K562 (cell line): ENCODE measurements around the gene NRTN. TPM values are rescaled to one million over a fixed set of nuclear protein-coding genes. Genes with fewer than 3 reads are reported as not detected.

Experiments used
- ARNT ChIP-seq, 2 experiments: fragments of 450-650 bp; IDR thresholded peaks; 2 replicates each; pipeline ENCODE4 v1.6.1; 2016; ENCODE audit warnings: mild to moderate bottlenecking in 1 of 2
- CREB1 ChIP-seq, 2 experiments: sonication (generic) in 1 of 2; formaldehyde crosslinking in 1 of 2; IDR thresholded peaks; 2 replicates each; pipeline versions ENCODE4 v1.6.1 to v1.8.0; 2012 to 2022; ENCODE audit warnings: inconsistent platforms in 1 of 2, mild to moderate bottlenecking in 1 of 2, missing genetic modification reagents in 1 of 2, moderate library complexity in 1 of 2
- CREM ChIP-seq: IDR thresholded peaks from 2 replicates; pipeline ENCODE4 v1.6.1; 2014; ENCODE audit warnings: antibody characterized with exemption, low read depth
- E2F3 ChIP-seq: fragments of 250-450 bp; sonication (Bioruptor Pico); IDR thresholded peaks from 2 replicates; pipeline ENCODE4 v1.4.0; 2020; ENCODE audit warnings: mild to moderate bottlenecking
- ELF1 ChIP-seq: fragments of 200-800 bp; sonication (Bioruptor generic); IDR thresholded peaks from 2 replicates; pipeline ENCODE4 v1.6.1; 2016; ENCODE audit warnings: missing genetic modification characterization, missing compliant biosample characterization
- FOXP4 ChIP-seq: sonication (generic); formaldehyde crosslinking; IDR thresholded peaks from 2 replicates; pipeline ENCODE4 v1.8.0; 2022; ENCODE audit warnings: mild to moderate bottlenecking, missing genetic modification reagents, borderline replicate concordance
- FUS ChIP-seq: fragments of 200-400 bp; formaldehyde crosslinking; optimal IDR thresholded peaks from 2 replicates; pipeline ENCODE3; 2017; ENCODE audit warnings: low read depth, low read length
- ID3 ChIP-seq, 2 experiments: fragments of 250-450 bp in 1 of 2; fragments of 450-650 bp in 1 of 2; sonication (Bioruptor Pico) in 1 of 2; IDR thresholded peaks; 2 replicates each; pipeline versions ENCODE4 v1.6.1 to v1.8.0; 2016 to 2021; ENCODE audit warnings: mild to moderate bottlenecking in 2 of 2, moderate library complexity in 2 of 2, missing compliant biosample characterization in 1 of 2, missing genetic modification characterization in 1 of 2
- MAZ ChIP-seq, 2 experiments: fragments of 450-650 bp in 1 of 2; sonication (generic) in 1 of 2; formaldehyde crosslinking; IDR thresholded peaks in 1 of 2; conservative IDR thresholded peaks in 1 of 2; 2 replicates each; pipeline versions ENCODE4 v1.4.0 to v1.5.0; 2020; ENCODE audit warnings: mild to moderate bottlenecking in 1 of 2, missing genetic modification reagents in 1 of 2
- POLR2B ChIP-seq: fragments of 450-650 bp; IDR thresholded peaks from 2 replicates; pipeline ENCODE4 v1.6.1; 2018; ENCODE audit warnings: low read depth; ENCODE audit not compliant: partially characterized antibody
- PTRF ChIP-seq: fragments of 450-650 bp; IDR thresholded peaks from 2 replicates; pipeline ENCODE4 v1.6.1; 2016; ENCODE audit warnings: mild to moderate bottlenecking, missing genetic modification characterization, missing compliant biosample characterization
- RAD21 ChIP-seq, 2 experiments: fragments of 250-450 bp in 1 of 2; fragments of 450-650 bp in 1 of 2; sonication (Bioruptor Pico) in 1 of 2; formaldehyde crosslinking in 1 of 2; IDR thresholded peaks in 1 of 2; conservative IDR thresholded peaks in 1 of 2; 2 replicates each; pipeline versions ENCODE4 v1.4.0 to v1.8.0; 2020 to 2022; ENCODE audit warnings: mild to moderate bottlenecking in 2 of 2, moderate library complexity in 1 of 2
- XRCC5 ChIP-seq: fragments of 200-400 bp; formaldehyde crosslinking; IDR thresholded peaks from 2 replicates; pipeline ENCODE4 v1.6.1; 2017; ENCODE audit warnings: low read depth, mild to moderate bottlenecking, low read length
- ZNF431 ChIP-seq: sonication (generic); formaldehyde crosslinking; IDR thresholded peaks from 2 replicates; pipeline ENCODE4 v1.8.0; 2022; ENCODE audit warnings: mild to moderate bottlenecking, missing genetic modification reagents
- ZNF609 ChIP-seq: sonication (generic); formaldehyde crosslinking; IDR thresholded peaks from 2 replicates; pipeline ENCODE4 v1.8.1; 2023; ENCODE audit warnings: missing genetic modification reagents, mild to moderate bottlenecking, borderline replicate concordance
- polyA plus RNA-seq, 8 experiments: library from polyadenylated mRNA; depleted of rRNA in 4 of 8; stranded (reverse) in 5 of 8; unstranded in 3 of 8; fragments of >200 nt; fragmentation: Nextera tagmentation in 2 of 8; fragmentation: Illumina TruSeq in 1 of 8; extraction: Ambion mirVana in 2 of 8; extraction: Trizol in 1 of 8; gene quantifications; 2 replicates each; pipeline versions ENCODE4 v1.2.1 to v1.2.3, GENCODE V29; 2011 to 2014; ENCODE audit warnings: inconsistent platforms in 1 of 8, missing spikeins in 1 of 8
- total RNA-seq, 7 experiments: library from RNA; depleted of rRNA in 6 of 7; stranded (reverse); fragments of >200 nt in 6 of 7; fragmentation: Illumina TruSeq in 2 of 7; extraction: Trizol in 2 of 7; gene quantifications; 2 replicates each; pipeline versions ENCODE4 v1.2.1 to v1.2.3, GENCODE V29; 2011 to 2021; ENCODE audit warnings: low replicate concordance in 1 of 7
- TF ChIP-seq, protein P1 (sequence below): sonication (generic); formaldehyde crosslinking; IDR thresholded peaks from 2 replicates; pipeline ENCODE4 v1.8.1; 2023; ENCODE audit warnings: mild to moderate bottlenecking, missing genetic modification reagents

NRTN gene
- total and polyA plus RNA-seq, 9 of the 15 experiments (the other 6 are each of a cell fraction or from before 2014, with no cell fraction given) = 0.62 to 8.1 (median 1.6) TPM; not detected in 2

- TF ChIP-seq FOXP4 (CRISPR knock-in tag) (peak; percentile 100), POLR2B (no peak), PTRF (tag) (no peak), ELF1 (tag) (no peak), FUS (peak; percentile 47), ZNF609 (CRISPR knock-in tag) (peak; percentile 72; the same call in 1 of the 2 replicates), CREM (peak; percentile 67), XRCC5 (peak; percentile 96; the same call in 1 of the 2 replicates), RAD21 (CRISPR knock-in tag; conservative IDR thresholded peaks at IDR 0.05 in 1 of 2, IDR thresholded peaks at IDR 0.05 in 1 of 2) (peak; percentile 91 to 96), MAZ (CRISPR knock-in tag; conservative IDR thresholded peaks at IDR 0.05 in 1 of 2, IDR thresholded peaks at IDR 0.05 in 1 of 2) (peak; percentile 83 to 98), E2F3 (CRISPR knock-in tag) (peak; percentile 86), CREB1 (IDR thresholded peaks at IDR 0.05) (no peak), CREB1 (CRISPR knock-in tag; IDR thresholded peaks at IDR 0.05) (peak; percentile 83), ID3 (CRISPR knock-in tag; IDR thresholded peaks at IDR 0.05) (no peak), ID3 (tag; IDR thresholded peaks at IDR 0.05) (peak; percentile 20; the same call in 1 of the 2 replicates), ZNF431 (CRISPR knock-in tag) (peak; percentile 93), ARNT (IDR thresholded peaks at IDR 0.05) (no peak)
- TF ChIP-seq, protein P1, sequence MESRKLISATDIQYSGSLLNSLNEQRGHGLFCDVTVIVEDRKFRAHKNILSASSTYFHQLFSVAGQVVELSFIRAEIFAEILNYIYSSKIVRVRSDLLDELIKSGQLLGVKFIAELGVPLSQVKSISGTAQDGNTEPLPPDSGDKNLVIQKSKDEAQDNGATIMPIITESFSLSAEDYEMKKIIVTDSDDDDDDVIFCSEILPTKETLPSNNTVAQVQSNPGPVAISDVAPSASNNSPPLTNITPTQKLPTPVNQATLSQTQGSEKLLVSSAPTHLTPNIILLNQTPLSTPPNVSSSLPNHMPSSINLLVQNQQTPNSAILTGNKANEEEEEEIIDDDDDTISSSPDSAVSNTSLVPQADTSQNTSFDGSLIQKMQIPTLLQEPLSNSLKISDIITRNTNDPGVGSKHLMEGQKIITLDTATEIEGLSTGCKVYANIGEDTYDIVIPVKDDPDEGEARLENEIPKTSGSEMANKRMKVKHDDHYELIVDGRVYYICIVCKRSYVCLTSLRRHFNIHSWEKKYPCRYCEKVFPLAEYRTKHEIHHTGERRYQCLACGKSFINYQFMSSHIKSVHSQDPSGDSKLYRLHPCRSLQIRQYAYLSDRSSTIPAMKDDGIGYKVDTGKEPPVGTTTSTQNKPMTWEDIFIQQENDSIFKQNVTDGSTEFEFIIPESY (CRISPR knock-in tag) = peak; percentile 95
These were observed 933 bp upstream of the NRTN start (continued) for GRCh38 chr19:5803752-5804515.
